Ishikawa (cell line): ENCODE results near the gene BET1L.

ENCODE experiments used
- CREB1 ChIP-seq: IDR thresholded peaks from 2 replicates; pipeline ENCODE4 v1.6.1; 2012; ENCODE audit warnings: low read depth
- EP300 ChIP-seq: IDR thresholded peaks from 2 replicates; pipeline ENCODE4 v1.6.1; 2012; ENCODE audit warnings: borderline replicate concordance
- FOXM1 ChIP-seq: IDR thresholded peaks from 2 replicates; pipeline ENCODE4 v1.6.1; 2012; ENCODE audit warnings: low read depth, borderline replicate concordance
- REST ChIP-seq: IDR thresholded peaks from 2 replicates; pipeline ENCODE4 v1.6.1; 2012; ENCODE audit warnings: low read depth, mild to moderate bottlenecking
- ZBTB7A ChIP-seq: IDR thresholded peaks from 2 replicates; pipeline ENCODE4 v1.6.1; 2012; ENCODE audit warnings: low read depth

GRCh38 chr11:252666-253065 lies 45.5 kb upstream of the BET1L start:
- TF ChIP-seq FOXM1 (no peak), REST (no peak), ZBTB7A (no peak), CREB1 (no peak), EP300 (no peak)
